GM23338 (cell line): ENCODE results near the gene PPP1R10. TPM values are rescaled to one million over a fixed set of nuclear protein-coding genes. Genes with fewer than 3 reads are reported as not detected.

Source experiments
- ATAC-seq: fragments of 200-7000 bp; cut with Tn5 transposase; 3 replicates; pipeline ENCODE4 v1.9.1; 2020
- DNase-seq: peaks from one replicate; pipeline ENCODE4 v3.0.0-alpha.2; 2015; ENCODE audit warnings: low spot score
- H2AFZ ChIP-seq: fragments of 200-600 bp; sonication (generic); 2 replicates; pipeline ENCODE4 v1.8.0; 2016; ENCODE audit warnings: antibody characterized with exemption, mild to moderate bottlenecking, moderate library complexity
- H3F3A ChIP-seq: fragments of 200-600 bp; sonication (generic); replicated peaks from 2 replicates; pipeline ENCODE4 v1.8.0; 2017; ENCODE audit warnings: antibody characterized with exemption, mixed run types, low read depth
- H3K27ac ChIP-seq: fragments of 200-600 bp; sonication (generic); 2 replicates; pipeline ENCODE4 v1.6.1; 2016; ENCODE audit warnings: low read depth
- H3K27me3 ChIP-seq: fragments of 200-600 bp; sonication (generic); 2 replicates; pipeline ENCODE4 v1.8.0; 2016; ENCODE audit warnings: mild to moderate bottlenecking, mixed run types, moderate library complexity; ENCODE audit not compliant: insufficient read depth
- H3K36me3 ChIP-seq: fragments of 200-600 bp; sonication (generic); 2 replicates; pipeline ENCODE4 v1.8.0; 2016; ENCODE audit warnings: mild to moderate bottlenecking; ENCODE audit not compliant: insufficient read depth
- H3K4me1 ChIP-seq: fragments of 200-600 bp; sonication (generic); 2 replicates; pipeline ENCODE4 v1.8.0; 2016; ENCODE audit warnings: mild to moderate bottlenecking, moderate library complexity; ENCODE audit not compliant: insufficient read depth
- H3K4me2 ChIP-seq: fragments of 200-600 bp; sonication (generic); 2 replicates; pipeline ENCODE4 v1.7.1; 2017; ENCODE audit warnings: mixed run types
- H3K4me3 ChIP-seq: fragments of 200-600 bp; sonication (generic); 2 replicates; pipeline ENCODE4 v1.6.1; 2016; ENCODE audit warnings: mixed run types
- H3K79me2 ChIP-seq: fragments of 200-600 bp; sonication (generic); replicated peaks from 2 replicates; pipeline ENCODE4 v1.8.0; 2017; ENCODE audit warnings: mild to moderate bottlenecking; ENCODE audit not compliant: insufficient read depth
- H3K9me2 ChIP-seq: fragments of 200-600 bp; sonication (generic); 2 replicates; pipeline ENCODE4 v1.8.0; 2017; ENCODE audit not compliant: insufficient read depth
- H4K20me1 ChIP-seq: fragments of 200-600 bp; sonication (generic); replicated peaks from 2 replicates; pipeline ENCODE4 v1.8.0; 2017; ENCODE audit warnings: mild to moderate bottlenecking; ENCODE audit not compliant: insufficient read depth
- H3K27ac Mint-ChIP-seq: 2 replicates; pipeline ENCODE4 v1.8.0; 2020; ENCODE audit warnings: inconsistent platforms, mild to moderate bottlenecking, moderate library complexity, mixed read lengths
- H3K27me3 Mint-ChIP-seq: 3 replicates; pipeline ENCODE4 v1.8.0; 2022; ENCODE audit warnings: low read depth, mild to moderate bottlenecking, moderate library complexity, mixed read lengths, inconsistent platforms; ENCODE audit not compliant: insufficient read depth, poor library complexity
- H3K36me3 Mint-ChIP-seq: 3 replicates; pipeline ENCODE4 v1.8.0; 2021; ENCODE audit warnings: low read depth, mild to moderate bottlenecking, inconsistent platforms, moderate library complexity, mixed read lengths
- H3K4me1 Mint-ChIP-seq: 3 replicates; pipeline ENCODE4 v1.8.0; 2020; ENCODE audit warnings: mild to moderate bottlenecking, inconsistent platforms, mixed read lengths
- H3K4me3 Mint-ChIP-seq: 3 replicates; pipeline ENCODE4 v1.8.0; 2021; ENCODE audit warnings: moderate library complexity, mild to moderate bottlenecking, inconsistent platforms, mixed read lengths
- H3K9me3 Mint-ChIP-seq: 3 replicates; pipeline ENCODE4 v1.8.0; 2020; ENCODE audit warnings: moderate library complexity, mild to moderate bottlenecking, inconsistent platforms, mixed read lengths
- CREB1 ChIP-seq: fragments of 250-450 bp; sonication (Bioruptor Pico); IDR thresholded peaks from 2 replicates; pipeline ENCODE4 v1.5.0; 2020; ENCODE audit warnings: low read depth, mild to moderate bottlenecking, moderate library complexity
- EZH2 ChIP-seq: fragments of 200-600 bp; sonication (generic); IDR thresholded peaks from one replicate; pipeline ENCODE4 v1.8.0; 2017; ENCODE audit warnings: antibody characterized with exemption, mild to moderate bottlenecking, low read depth; ENCODE audit not compliant: unreplicated experiment
- EZH2phosphoT487 ChIP-seq: fragments of 200-600 bp; sonication (generic); IDR thresholded peaks from one replicate; pipeline ENCODE4 v1.8.1; 2018; ENCODE audit warnings: antibody characterized with exemption; ENCODE audit not compliant: unreplicated experiment
- JUNB ChIP-seq: IDR thresholded peaks from one replicate; pipeline ENCODE4 v1.6.1; 2016; ENCODE audit warnings: antibody characterized with exemption; ENCODE audit not compliant: unreplicated experiment
- NANOG ChIP-seq: IDR thresholded peaks from 2 replicates; pipeline ENCODE4 v1.6.1; 2016; ENCODE audit warnings: antibody characterized with exemption, borderline replicate concordance
- POLR2AphosphoS5 ChIP-seq: IDR thresholded peaks from 2 replicates; pipeline ENCODE4 v1.6.1; 2016; ENCODE audit warnings: antibody characterized with exemption, low read depth
- STAT1 ChIP-seq: IDR thresholded peaks from one replicate; pipeline ENCODE4 v1.6.1; 2016; ENCODE audit warnings: antibody characterized with exemption; ENCODE audit not compliant: unreplicated experiment
- ZNF114 ChIP-seq: fragments of 250-450 bp; sonication (Bioruptor Pico); IDR thresholded peaks from 2 replicates; pipeline ENCODE4 v1.5.0; 2020; ENCODE audit warnings: mild to moderate bottlenecking, moderate library complexity
- ZNF331 ChIP-seq: fragments of 250-450 bp; sonication (Bioruptor Pico); IDR thresholded peaks from 2 replicates; pipeline ENCODE4 v1.5.0; 2020; ENCODE audit warnings: low read depth, mild to moderate bottlenecking, moderate library complexity
- polyA plus RNA-seq: library from polyadenylated mRNA; unstranded; fragments of >200 nt; fragmentation: Nextera tagmentation; extraction: Ambion mirVana; gene quantifications from 2 replicates; pipeline ENCODE4 v1.2.1, GENCODE V29; 2016
- total RNA-seq: library from RNA; depleted of rRNA; stranded (reverse); fragments of >200 nt; shearing (Covaris generic); gene quantifications from 2 replicates; pipeline ENCODE4 v1.2.3, GENCODE V29; 2014
- TF ChIP-seq, protein P1 (sequence below), 2 experiments: fragments of 200-600 bp in 1 of 2; sonication (generic) in 1 of 2; conservative IDR thresholded peaks; 2 replicates each; pipeline versions ENCODE4 v1.5.1 to v1.6.1; 2016 to 2017; ENCODE audit warnings: antibody characterized with exemption in 2 of 2, low read depth in 2 of 2, mild to moderate bottlenecking in 2 of 2, moderate library complexity in 1 of 2
- TF ChIP-seq, protein P2 (sequence below): IDR thresholded peaks from one replicate; pipeline ENCODE4 v1.6.1; 2018; ENCODE audit warnings: antibody characterized with exemption; ENCODE audit not compliant: unreplicated experiment
- TF ChIP-seq, protein P3 (sequence below): fragments of 250-450 bp; sonication (Bioruptor Pico); IDR thresholded peaks from 2 replicates; pipeline ENCODE4 v1.5.0; 2020; ENCODE audit warnings: mild to moderate bottlenecking, moderate library complexity
- TF ChIP-seq, protein P4 (sequence below): IDR thresholded peaks from 2 replicates; pipeline ENCODE4 v1.6.1; 2016; ENCODE audit warnings: antibody characterized with exemption

Gene PPP1R10
- total and polyA plus RNA-seq, 2 experiments from 2014 or later, result 41.3 to 42.9 TPM

DNA sequence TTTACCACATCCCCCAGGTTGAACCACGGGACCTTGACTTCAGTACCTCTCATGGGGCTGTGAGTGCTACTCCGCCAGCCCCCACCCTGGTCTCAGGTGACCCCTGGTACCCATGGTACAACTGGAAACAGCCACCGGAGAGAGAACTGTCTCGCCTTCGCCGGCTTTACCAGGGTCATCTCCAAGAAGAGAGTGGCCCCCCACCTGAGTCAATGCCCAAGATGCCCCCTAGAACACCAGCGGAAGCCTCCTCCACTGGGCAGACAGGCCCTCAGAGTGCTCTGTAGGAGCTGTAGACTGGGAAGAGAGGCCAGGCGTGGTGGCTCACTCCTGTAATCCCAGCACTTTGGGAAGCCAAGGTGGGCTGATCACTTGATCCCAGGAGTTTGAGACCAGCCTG, 8.5 kb upstream of the PPP1R10 start:
- peaks cover 29% of the 10 kb centered on the region for H3K36me3 ChIP-seq
- H3K9me2 ChIP-seq, result no peaks in the 10 kb centered on the region
- no peak overlapping the region for H3K27ac ChIP-seq
- no peaks in the 10 kb centered on the region; the same call in 1 of the 2 replicates for H4K20me1 ChIP-seq
- Mint-ChIP-seq H3K27me3 (peaks cover 20% of the 10 kb centered on the region), H3K4me3 (no peak overlapping the region), H3K4me1 (peaks cover 14% of the 10 kb centered on the region), H3K9me3 (no peaks in the 10 kb centered on the region), H3K36me3 (peaks cover 73% of the 10 kb centered on the region), H3K27ac (no peak overlapping the region; the same call in 1 of the 2 replicates)
- H3K4me2 ChIP-seq, result no peak overlapping the region
- peaks cover 20% of the 10 kb centered on the region for H3F3A ChIP-seq
- peaks cover 8% of the 10 kb centered on the region for H3K79me2 ChIP-seq
- H3K4me3 ChIP-seq, result no peak overlapping the region
- ATAC-seq (no peak), DNase-seq (no peak)
- no peak for TF ChIP-seq CREB1 (CRISPR knock-in tag)
- TF ChIP-seq EZH2phosphoT487, result no peak
- TF ChIP-seq, protein P1, sequence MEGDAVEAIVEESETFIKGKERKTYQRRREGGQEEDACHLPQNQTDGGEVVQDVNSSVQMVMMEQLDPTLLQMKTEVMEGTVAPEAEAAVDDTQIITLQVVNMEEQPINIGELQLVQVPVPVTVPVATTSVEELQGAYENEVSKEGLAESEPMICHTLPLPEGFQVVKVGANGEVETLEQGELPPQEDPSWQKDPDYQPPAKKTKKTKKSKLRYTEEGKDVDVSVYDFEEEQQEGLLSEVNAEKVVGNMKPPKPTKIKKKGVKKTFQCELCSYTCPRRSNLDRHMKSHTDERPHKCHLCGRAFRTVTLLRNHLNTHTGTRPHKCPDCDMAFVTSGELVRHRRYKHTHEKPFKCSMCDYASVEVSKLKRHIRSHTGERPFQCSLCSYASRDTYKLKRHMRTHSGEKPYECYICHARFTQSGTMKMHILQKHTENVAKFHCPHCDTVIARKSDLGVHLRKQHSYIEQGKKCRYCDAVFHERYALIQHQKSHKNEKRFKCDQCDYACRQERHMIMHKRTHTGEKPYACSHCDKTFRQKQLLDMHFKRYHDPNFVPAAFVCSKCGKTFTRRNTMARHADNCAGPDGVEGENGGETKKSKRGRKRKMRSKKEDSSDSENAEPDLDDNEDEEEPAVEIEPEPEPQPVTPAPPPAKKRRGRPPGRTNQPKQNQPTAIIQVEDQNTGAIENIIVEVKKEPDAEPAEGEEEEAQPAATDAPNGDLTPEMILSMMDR (conservative IDR thresholded peaks at IDR 0.05; ENCODE audit: low read depth in 2 of 2), result no peak
- no peak for TF ChIP-seq STAT1
- TF ChIP-seq POLR2AphosphoS5, result no peak
- TF ChIP-seq, protein P2, sequence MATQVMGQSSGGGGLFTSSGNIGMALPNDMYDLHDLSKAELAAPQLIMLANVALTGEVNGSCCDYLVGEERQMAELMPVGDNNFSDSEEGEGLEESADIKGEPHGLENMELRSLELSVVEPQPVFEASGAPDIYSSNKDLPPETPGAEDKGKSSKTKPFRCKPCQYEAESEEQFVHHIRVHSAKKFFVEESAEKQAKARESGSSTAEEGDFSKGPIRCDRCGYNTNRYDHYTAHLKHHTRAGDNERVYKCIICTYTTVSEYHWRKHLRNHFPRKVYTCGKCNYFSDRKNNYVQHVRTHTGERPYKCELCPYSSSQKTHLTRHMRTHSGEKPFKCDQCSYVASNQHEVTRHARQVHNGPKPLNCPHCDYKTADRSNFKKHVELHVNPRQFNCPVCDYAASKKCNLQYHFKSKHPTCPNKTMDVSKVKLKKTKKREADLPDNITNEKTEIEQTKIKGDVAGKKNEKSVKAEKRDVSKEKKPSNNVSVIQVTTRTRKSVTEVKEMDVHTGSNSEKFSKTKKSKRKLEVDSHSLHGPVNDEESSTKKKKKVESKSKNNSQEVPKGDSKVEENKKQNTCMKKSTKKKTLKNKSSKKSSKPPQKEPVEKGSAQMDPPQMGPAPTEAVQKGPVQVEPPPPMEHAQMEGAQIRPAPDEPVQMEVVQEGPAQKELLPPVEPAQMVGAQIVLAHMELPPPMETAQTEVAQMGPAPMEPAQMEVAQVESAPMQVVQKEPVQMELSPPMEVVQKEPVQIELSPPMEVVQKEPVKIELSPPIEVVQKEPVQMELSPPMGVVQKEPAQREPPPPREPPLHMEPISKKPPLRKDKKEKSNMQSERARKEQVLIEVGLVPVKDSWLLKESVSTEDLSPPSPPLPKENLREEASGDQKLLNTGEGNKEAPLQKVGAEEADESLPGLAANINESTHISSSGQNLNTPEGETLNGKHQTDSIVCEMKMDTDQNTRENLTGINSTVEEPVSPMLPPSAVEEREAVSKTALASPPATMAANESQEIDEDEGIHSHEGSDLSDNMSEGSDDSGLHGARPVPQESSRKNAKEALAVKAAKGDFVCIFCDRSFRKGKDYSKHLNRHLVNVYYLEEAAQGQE, result no peak
- TF ChIP-seq EZH2, result no peak
- TF ChIP-seq NANOG, result no peak
- TF ChIP-seq ZNF114, result no peak
- TF ChIP-seq, protein P3, sequence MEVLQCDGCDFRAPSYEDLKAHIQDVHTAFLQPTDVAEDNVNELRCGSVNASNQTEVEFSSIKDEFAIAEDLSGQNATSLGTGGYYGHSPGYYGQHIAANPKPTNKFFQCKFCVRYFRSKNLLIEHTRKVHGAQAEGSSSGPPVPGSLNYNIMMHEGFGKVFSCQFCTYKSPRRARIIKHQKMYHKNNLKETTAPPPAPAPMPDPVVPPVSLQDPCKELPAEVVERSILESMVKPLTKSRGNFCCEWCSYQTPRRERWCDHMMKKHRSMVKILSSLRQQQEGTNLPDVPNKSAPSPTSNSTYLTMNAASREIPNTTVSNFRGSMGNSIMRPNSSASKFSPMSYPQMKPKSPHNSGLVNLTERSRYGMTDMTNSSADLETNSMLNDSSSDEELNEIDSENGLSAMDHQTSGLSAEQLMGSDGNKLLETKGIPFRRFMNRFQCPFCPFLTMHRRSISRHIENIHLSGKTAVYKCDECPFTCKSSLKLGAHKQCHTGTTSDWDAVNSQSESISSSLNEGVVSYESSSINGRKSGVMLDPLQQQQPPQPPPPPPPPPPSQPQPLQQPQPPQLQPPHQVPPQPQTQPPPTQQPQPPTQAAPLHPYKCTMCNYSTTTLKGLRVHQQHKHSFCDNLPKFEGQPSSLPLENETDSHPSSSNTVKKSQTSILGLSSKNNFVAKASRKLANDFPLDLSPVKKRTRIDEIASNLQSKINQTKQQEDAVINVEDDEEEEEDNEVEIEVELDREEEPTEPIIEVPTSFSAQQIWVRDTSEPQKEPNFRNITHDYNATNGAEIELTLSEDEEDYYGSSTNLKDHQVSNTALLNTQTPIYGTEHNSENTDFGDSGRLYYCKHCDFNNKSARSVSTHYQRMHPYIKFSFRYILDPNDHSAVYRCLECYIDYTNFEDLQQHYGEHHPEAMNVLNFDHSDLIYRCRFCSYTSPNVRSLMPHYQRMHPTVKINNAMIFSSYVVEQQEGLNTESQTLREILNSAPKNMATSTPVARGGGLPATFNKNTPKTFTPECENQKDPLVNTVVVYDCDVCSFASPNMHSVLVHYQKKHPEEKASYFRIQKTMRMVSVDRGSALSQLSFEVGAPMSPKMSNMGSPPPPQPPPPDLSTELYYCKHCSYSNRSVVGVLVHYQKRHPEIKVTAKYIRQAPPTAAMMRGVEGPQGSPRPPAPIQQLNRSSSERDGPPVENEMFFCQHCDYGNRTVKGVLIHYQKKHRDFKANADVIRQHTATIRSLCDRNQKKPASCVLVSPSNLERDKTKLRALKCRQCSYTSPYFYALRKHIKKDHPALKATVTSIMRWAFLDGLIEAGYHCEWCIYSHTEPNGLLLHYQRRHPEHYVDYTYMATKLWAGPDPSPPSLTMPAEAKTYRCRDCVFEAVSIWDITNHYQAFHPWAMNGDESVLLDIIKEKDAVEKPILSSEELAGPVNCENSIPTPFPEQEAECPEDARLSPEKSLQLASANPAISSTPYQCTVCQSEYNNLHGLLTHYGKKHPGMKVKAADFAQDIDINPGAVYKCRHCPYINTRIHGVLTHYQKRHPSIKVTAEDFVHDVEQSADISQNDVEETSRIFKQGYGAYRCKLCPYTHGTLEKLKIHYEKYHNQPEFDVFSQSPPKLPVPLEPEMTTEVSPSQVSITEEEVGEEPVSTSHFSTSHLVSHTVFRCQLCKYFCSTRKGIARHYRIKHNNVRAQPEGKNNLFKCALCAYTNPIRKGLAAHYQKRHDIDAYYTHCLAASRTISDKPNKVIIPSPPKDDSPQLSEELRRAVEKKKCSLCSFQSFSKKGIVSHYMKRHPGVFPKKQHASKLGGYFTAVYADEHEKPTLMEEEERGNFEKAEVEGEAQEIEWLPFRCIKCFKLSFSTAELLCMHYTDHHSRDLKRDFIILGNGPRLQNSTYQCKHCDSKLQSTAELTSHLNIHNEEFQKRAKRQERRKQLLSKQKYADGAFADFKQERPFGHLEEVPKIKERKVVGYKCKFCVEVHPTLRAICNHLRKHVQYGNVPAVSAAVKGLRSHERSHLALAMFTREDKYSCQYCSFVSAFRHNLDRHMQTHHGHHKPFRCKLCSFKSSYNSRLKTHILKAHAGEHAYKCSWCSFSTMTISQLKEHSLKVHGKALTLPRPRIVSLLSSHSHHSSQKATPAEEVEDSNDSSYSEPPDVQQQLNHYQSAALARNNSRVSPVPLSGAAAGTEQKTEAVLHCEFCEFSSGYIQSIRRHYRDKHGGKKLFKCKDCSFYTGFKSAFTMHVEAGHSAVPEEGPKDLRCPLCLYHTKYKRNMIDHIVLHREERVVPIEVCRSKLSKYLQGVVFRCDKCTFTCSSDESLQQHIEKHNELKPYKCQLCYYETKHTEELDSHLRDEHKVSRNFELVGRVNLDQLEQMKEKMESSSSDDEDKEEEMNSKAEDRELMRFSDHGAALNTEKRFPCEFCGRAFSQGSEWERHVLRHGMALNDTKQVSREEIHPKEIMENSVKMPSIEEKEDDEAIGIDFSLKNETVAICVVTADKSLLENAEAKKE (CRISPR knock-in tag), result no peak
- TF ChIP-seq JUNB, result no peak
- TF ChIP-seq, protein P4, sequence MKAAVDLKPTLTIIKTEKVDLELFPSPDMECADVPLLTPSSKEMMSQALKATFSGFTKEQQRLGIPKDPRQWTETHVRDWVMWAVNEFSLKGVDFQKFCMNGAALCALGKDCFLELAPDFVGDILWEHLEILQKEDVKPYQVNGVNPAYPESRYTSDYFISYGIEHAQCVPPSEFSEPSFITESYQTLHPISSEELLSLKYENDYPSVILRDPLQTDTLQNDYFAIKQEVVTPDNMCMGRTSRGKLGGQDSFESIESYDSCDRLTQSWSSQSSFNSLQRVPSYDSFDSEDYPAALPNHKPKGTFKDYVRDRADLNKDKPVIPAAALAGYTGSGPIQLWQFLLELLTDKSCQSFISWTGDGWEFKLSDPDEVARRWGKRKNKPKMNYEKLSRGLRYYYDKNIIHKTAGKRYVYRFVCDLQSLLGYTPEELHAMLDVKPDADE, result no peak
- TF ChIP-seq ZNF331 (CRISPR knock-in tag), result no peak
- no peaks in the 10 kb centered on the region for H3K27me3 ChIP-seq
- H3K4me1 ChIP-seq, result peaks cover 14% of the 10 kb centered on the region
- H2AFZ ChIP-seq, result no peak overlapping the region
